PC-9 (cell line): Measurements from ENCODE around the gene KIF6.

Source experiments
- CTCF ChIP-seq: fragments of 200-600 bp; sonication (generic); conservative IDR thresholded peaks from 2 replicates; pipeline ENCODE4 v1.6.1; 2017; ENCODE audit warnings: mixed run types, antibody characterized with exemption, mild to moderate bottlenecking, moderate library complexity
- EZH2 ChIP-seq: fragments of 200-600 bp; sonication (generic); IDR thresholded peaks from 2 replicates; pipeline ENCODE4 v1.8.0; 2017; ENCODE audit warnings: antibody characterized with exemption, low read depth

DNA sequence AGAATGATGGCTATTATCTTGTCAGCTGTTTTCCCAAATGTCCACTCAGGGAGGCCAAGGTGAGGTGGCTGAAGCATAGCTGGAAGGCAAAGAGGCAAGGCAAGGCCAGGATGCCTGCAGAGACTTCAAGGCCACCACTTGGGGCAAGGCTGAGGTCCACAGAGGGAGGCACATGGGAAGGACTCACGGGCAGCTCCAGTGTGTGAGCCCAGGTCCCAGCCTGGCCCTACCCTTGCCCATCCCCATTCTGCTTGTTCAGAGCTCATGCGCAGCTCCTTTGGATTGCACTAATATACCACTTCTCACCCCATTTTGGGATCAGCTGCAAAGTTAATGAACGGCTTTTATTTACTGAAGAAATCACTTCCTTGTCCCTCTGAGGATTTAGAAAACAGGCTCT is 291.6 kb downstream of the KIF6 start:
- TF ChIP-seq CTCF: no peak
- TF ChIP-seq EZH2: no peak
